Aorta (tissue), 5 donors: ENCODE results near the gene P2RX3. TPM values are rescaled to one million over a fixed set of nuclear protein-coding genes. Genes with fewer than 3 reads are reported as not detected.

Experiments
- ATAC-seq: fragments of 200-7000 bp; cut with Tn5 transposase; one replicate; pipeline ENCODE4 v1.9.1; 2022; ENCODE audit warnings: moderate library complexity; ENCODE audit not compliant: low FRiP score
- DNase-seq, 2 donors: peaks; one replicate each; pipeline ENCODE4 v3.0.0-alpha.2; 2020
- H3K27ac ChIP-seq, 2 donors: one replicate each; pipeline ENCODE4 v1.5.1; 2013; ENCODE audit warnings: low read length in 2 of 2, mild to moderate bottlenecking in 2 of 2, moderate library complexity in 2 of 2, control low read depth in 1 of 2, inconsistent platforms in 1 of 2, low read depth in 1 of 2
- H3K27me3 ChIP-seq, 2 donors: one replicate each; pipeline ENCODE4 v1.6.1; 2013; ENCODE audit warnings: control low read depth in 1 of 2, low read length in 1 of 2, mild to moderate bottlenecking in 1 of 2, moderate library complexity in 1 of 2; ENCODE audit not compliant: insufficient read depth in 2 of 2, control insufficient read depth in 1 of 2
- H3K36me3 ChIP-seq, 2 donors: one replicate each; pipeline ENCODE4 v1.6.1; 2013; ENCODE audit warnings: control low read depth in 1 of 2, low read length in 1 of 2, mild to moderate bottlenecking in 1 of 2; ENCODE audit not compliant: insufficient read depth in 2 of 2, control insufficient read depth in 1 of 2
- H3K4me1 ChIP-seq, 2 donors: one replicate each; pipeline ENCODE4 v1.6.1; 2013; ENCODE audit warnings: low read length in 2 of 2, control low read depth in 1 of 2, mild to moderate bottlenecking in 1 of 2, moderate library complexity in 1 of 2; ENCODE audit not compliant: insufficient read depth in 2 of 2, control insufficient read depth in 1 of 2
- H3K4me3 ChIP-seq, 2 donors: one replicate each; pipeline ENCODE4 v1.5.1; 2013; ENCODE audit warnings: low read length in 2 of 2, control low read depth in 1 of 2, mild to moderate bottlenecking in 1 of 2
- H3K9me3 ChIP-seq: one replicate; pipeline ENCODE4 v1.6.1; 2013; ENCODE audit warnings: mild to moderate bottlenecking, low read length; ENCODE audit not compliant: control insufficient read depth
- WGBS, 2 donors: extraction: QIAGEN DNeasy Blood & Tissue Kit; methylation state at CpG; one replicate each; pipeline ENCODE4 v1.1.7; 2013; 5-methylcytosine and 5-hydroxymethylcytosine counted together
- intact Hi-C, 2 donors: fragments of 100-400 bp; cut with DNase I; formaldehyde crosslinking; loops; one replicate each; pipeline versions ENCODE4 v1.14.2 to v1.15.0; 2022
- polyA plus RNA-seq, 2 donors: library from polyadenylated mRNA; stranded (reverse); fragments of 200-250 nt; gene quantifications; one replicate each; pipeline ENCODE4 v1.2.3, GENCODE V29; 2013
- total RNA-seq, 2 donors: library from RNA; stranded (reverse); fragmentation: NEBNext Ultra II Directional; extraction: Animal tissue kit (Norgen Biotek cat#: 25700); gene quantifications; one replicate each; pipeline ENCODE4 v1.2.1, GENCODE V29; 2021
- donor health status: healthy with polysubstance abuse.
- donor health status: Bipolar disorder and iron deficiency.
- donor health status: DM: no; HTN: no; CAD: no.
- donor health status: DM: no; HTN: no; CAD: no.
- donor health status: DM: yes; HTN: yes; CAD: no.

Gene P2RX3
- total and polyA plus RNA-seq, 4 donors: not detected

GRCh38 chr11:57407010-57407920 lies 69.1 kb downstream of the P2RX3 start:
- no peaks in the 10 kb centered on the region for H3K27me3 ChIP-seq
- H3K9me3 ChIP-seq: no peaks in the 10 kb centered on the region
- DNase-seq (no peak), ATAC-seq (no peak)
- 78 to 84% methylated on average over 9 of the region's 9 CpGs for WGBS, 2 donors
- intact Hi-C loops: no loop called here
- no peak overlapping the region for H3K4me3 ChIP-seq
- H3K4me1 ChIP-seq: no peaks in the 10 kb centered on the region
- H3K36me3 ChIP-seq: peaks cover 8 to 14% of the 10 kb centered on the region in 2 donors
- no peak overlapping the region for H3K27ac ChIP-seq

GRCh38 chr11:57407941-57408475 lies 69.9 kb downstream of the P2RX3 start:
- H3K9me3 ChIP-seq: no peaks in the 10 kb centered on the region
- no peak overlapping the region for H3K27ac ChIP-seq
- H3K27me3 ChIP-seq: no peaks in the 10 kb centered on the region
- intact Hi-C loops: no loop called here
- DNase-seq (no peak), ATAC-seq (no peak)
- no peaks in the 10 kb centered on the region for H3K4me1 ChIP-seq
- H3K36me3 ChIP-seq: peaks cover 8 to 14% of the 10 kb centered on the region in 2 donors
- H3K4me3 ChIP-seq: no peak overlapping the region
- WGBS, 2 donors: 93 to 95% methylated on average over 8 of the region's 8 CpGs

- Histone ChIP-seq H3K27ac (no peak overlapping the region), H3K36me3 (peaks cover 8 to 14% of the 10 kb centered on the region in 2 donors), H3K4me1 (no peaks in the 10 kb centered on the region), H3K27me3 (no peaks in the 10 kb centered on the region), H3K4me3 (no peak overlapping the region), H3K9me3 (no peaks in the 10 kb centered on the region)
- DNase-seq (no peak), ATAC-seq (no peak)
- intact Hi-C loops: no loop called here
- WGBS, 2 donors: 83 to 88% methylated on average over 2 of the region's 2 CpGs
Observed at GRCh38 chr11:57408771-57409170, 70.6 kb downstream of the P2RX3 start.

GRCh38 chr11:57409321-57410100 lies 71.4 kb downstream of the P2RX3 start:
- intact Hi-C loops: no loop called here
- H3K4me1 ChIP-seq: no peaks in the 10 kb centered on the region
- DNase-seq: no peak
- 94 to 96% methylated on average over 16 to 18 of the region's 18 CpGs for WGBS, 2 donors
- no peaks in the 10 kb centered on the region for H3K9me3 ChIP-seq
- no peak overlapping the region for H3K4me3 ChIP-seq
- no peaks in the 10 kb centered on the region for H3K27me3 ChIP-seq
- peaks cover 8 to 16% of the 10 kb centered on the region in 2 donors for H3K36me3 ChIP-seq
- no peak overlapping the region for H3K27ac ChIP-seq
- no peak for ATAC-seq

GRCh38 chr11:57410287-57410686 lies 72.1 kb downstream of the P2RX3 start:
- no peak for ATAC-seq
- intact Hi-C loops: no loop called here
- no peak overlapping the region for H3K27ac ChIP-seq
- no peaks in the 10 kb centered on the region for H3K4me1 ChIP-seq
- H3K27me3 ChIP-seq: no peaks in the 10 kb centered on the region
- no peak for DNase-seq
- no peak overlapping the region for H3K4me3 ChIP-seq
- H3K36me3 ChIP-seq: peaks cover 8 to 22% of the 10 kb centered on the region in 2 donors
- H3K9me3 ChIP-seq: no peaks in the 10 kb centered on the region

GRCh38 chr11:57413681-57414080 lies 75.5 kb downstream of the P2RX3 start:
- no peaks in the 10 kb centered on the region for H3K9me3 ChIP-seq
- H3K4me1 ChIP-seq: no peaks in the 10 kb centered on the region
- no peak for DNase-seq
- H3K27ac ChIP-seq: no peak overlapping the region
- 90 to 95% methylated on average over 4 of the region's 4 CpGs for WGBS, 2 donors
- no peaks in the 10 kb centered on the region for H3K27me3 ChIP-seq
- peaks cover 6 to 19% of the 10 kb centered on the region in 2 donors for H3K36me3 ChIP-seq
- intact Hi-C loops: no loop called here
- no peak for ATAC-seq
- no peak overlapping the region for H3K4me3 ChIP-seq

GRCh38 chr11:57414612-57415212 lies 76.6 kb downstream of the P2RX3 start:
- Histone ChIP-seq H3K9me3 (no peaks in the 10 kb centered on the region), H3K27ac (no peak overlapping the region), H3K27me3 (no peaks in the 10 kb centered on the region), H3K4me3 (no peak overlapping the region), H3K36me3 (peaks cover 2 to 13% of the 10 kb centered on the region in 2 donors), H3K4me1 (no peaks in the 10 kb centered on the region)
- intact Hi-C loops: no loop called here
- WGBS, 2 donors: 96% methylated on average over 11 of the region's 11 CpGs
- ATAC-seq (no peak), DNase-seq (no peak)

GRCh38 chr11:57416436-57416835 lies 78.3 kb downstream of the P2RX3 start:
- Histone ChIP-seq H3K4me3 (no peak overlapping the region), H3K27ac (no peak overlapping the region), H3K27me3 (no peaks in the 10 kb centered on the region), H3K36me3 (peaks cover 2 to 10% of the 10 kb centered on the region in 2 donors), H3K4me1 (no peaks in the 10 kb centered on the region), H3K9me3 (no peaks in the 10 kb centered on the region)
- DNase-seq (no peak), ATAC-seq (no peak)
- 94 to 96% methylated on average over 3 of the region's 3 CpGs for WGBS, 2 donors
- intact Hi-C loops: no loop called here
